SK-N-SH (cell line): ENCODE results near the gene LRIG1. TPM values are rescaled to one million over a fixed set of nuclear protein-coding genes. Genes with fewer than 3 reads are reported as not detected.

Experiments
- CTCF ChIA-PET: fragments of 300-600, 350-600 bp; formaldehyde crosslinking; extraction: SDS; loops from one replicate; lab custom pipeline; 2021; lab: Yijun Ruan, JAX
- POLR2A ChIA-PET: fragments of 350-600 bp; sonication (Branson Sonifier 250); formaldehyde crosslinking; extraction: SDS; loops from one replicate; lab custom pipeline; 2020; ENCODE audit warnings: antibody characterized with exemption, inconsistent platforms; lab: Yijun Ruan, JAX
- DNase-seq: peaks from one replicate; pipeline ENCODE4 v3.0.0; 2012
- H2AFZ ChIP-seq: fragments of 200-600 bp; sonication (generic); 2 replicates; pipeline ENCODE4 v1.8.1; 2016; ENCODE audit warnings: antibody characterized with exemption, mild to moderate bottlenecking, low read depth
- H3F3A ChIP-seq: fragments of 200-600 bp; sonication (generic); replicated peaks from 2 replicates; pipeline ENCODE3; 2016; ENCODE audit warnings: antibody characterized with exemption, mild to moderate bottlenecking; ENCODE audit not compliant: insufficient read depth
- H3K27ac ChIP-seq, 2 experiments: fragments of 200-500 bp in 1 of 2; fragments of 200-600 bp in 1 of 2; sonication (Bioruptor generic) in 1 of 2; sonication (generic), shearing (Covaris generic) in 1 of 2; 2 replicates each; pipeline versions ENCODE4 v1.5.1 to v1.6.1; 2014 to 2016; ENCODE audit warnings: low read depth in 2 of 2, inconsistent platforms in 1 of 2, low read length in 1 of 2, mild to moderate bottlenecking in 1 of 2, mixed read lengths in 1 of 2
- H3K27me3 ChIP-seq: fragments of 200-600 bp; sonication (generic), shearing (Covaris generic); 2 replicates; pipeline ENCODE4 v1.6.1; 2016; ENCODE audit warnings: mixed run types; ENCODE audit not compliant: insufficient read depth
- H3K36me3 ChIP-seq, 2 experiments: fragments of 200-500 bp in 1 of 2; fragments of 200-600 bp in 1 of 2; sonication (Bioruptor generic) in 1 of 2; sonication (generic) in 1 of 2; replicated peaks in 1 of 2; 2 replicates each; pipeline versions ENCODE3 to v1.5.1; 2014 to 2016; ENCODE audit warnings: low read length in 1 of 2, mild to moderate bottlenecking in 1 of 2; ENCODE audit not compliant: insufficient read depth in 2 of 2, control insufficient read depth in 1 of 2
- H3K4me1 ChIP-seq, 2 experiments: fragments of 200-500 bp in 1 of 2; fragments of 200-600 bp in 1 of 2; sonication (Bioruptor generic) in 1 of 2; sonication (generic), shearing (Covaris generic) in 1 of 2; 2 replicates each; pipeline versions ENCODE4 v1.5.1 to v1.6.1; 2014 to 2016; ENCODE audit warnings: low read depth in 1 of 2, low read length in 1 of 2, mixed run types in 1 of 2; ENCODE audit not compliant: insufficient read depth in 2 of 2, control insufficient read depth in 1 of 2
- H3K4me2 ChIP-seq: fragments of 200-600 bp; sonication (generic), shearing (Covaris generic); 2 replicates; pipeline ENCODE4 v1.6.1; 2017; ENCODE audit warnings: mixed run types
- H3K4me3 ChIP-seq, 2 experiments: fragments of 200-500 bp in 1 of 2; fragments of 200-600 bp in 1 of 2; sonication (Bioruptor generic) in 1 of 2; sonication (generic), shearing (Covaris generic) in 1 of 2; 2 replicates each; pipeline versions ENCODE4 v1.5.1 to v1.8.1; 2014 to 2016; ENCODE audit warnings: low read depth in 2 of 2, inconsistent platforms in 1 of 2, low read length in 1 of 2, mild to moderate bottlenecking in 1 of 2, mixed read lengths in 1 of 2, moderate library complexity in 1 of 2
- H3K79me2 ChIP-seq: fragments of 200-600 bp; sonication (generic); 2 replicates; pipeline ENCODE4 v1.8.1; 2017; ENCODE audit warnings: mild to moderate bottlenecking; ENCODE audit not compliant: insufficient read depth
- H3K9ac ChIP-seq: fragments of 200-600 bp; sonication (generic); 2 replicates; pipeline ENCODE4 v1.6.1; 2017; ENCODE audit warnings: mixed run types
- H3K9me2 ChIP-seq: fragments of 200-600 bp; sonication (generic); 2 replicates; pipeline ENCODE4 v1.6.1; 2017; ENCODE audit warnings: mixed run types
- H3K9me3 ChIP-seq: fragments of 200-600 bp; sonication (generic); 2 replicates; pipeline ENCODE4 v1.6.1; 2017; ENCODE audit warnings: mixed run types, mild to moderate bottlenecking, moderate library complexity
- H4K20me1 ChIP-seq: fragments of 200-600 bp; sonication (generic); 2 replicates; pipeline ENCODE4 v1.6.1; 2017; ENCODE audit warnings: mild to moderate bottlenecking, mixed run types; ENCODE audit not compliant: insufficient read depth
- FOXJ3 ChIP-seq: sonication (generic); formaldehyde crosslinking; IDR thresholded peaks from 2 replicates; pipeline ENCODE4 v1.5.1; 2020; ENCODE audit warnings: mild to moderate bottlenecking, missing genetic modification reagents
- GABPA ChIP-seq: IDR thresholded peaks from 2 replicates; pipeline ENCODE4 v1.4.0; 2012; ENCODE audit warnings: low read depth, mild to moderate bottlenecking
- NRF1 ChIP-seq: IDR thresholded peaks from 2 replicates; pipeline ENCODE4 v1.6.1; 2012; ENCODE audit warnings: low read depth, mild to moderate bottlenecking, low read length
- POLR2AphosphoS5 ChIP-seq: IDR thresholded peaks from 2 replicates; pipeline ENCODE4 v1.6.1; 2012; ENCODE audit warnings: low read depth, low read length
- RAD21 ChIP-seq: IDR thresholded peaks from 2 replicates; pipeline ENCODE4 v1.6.1; 2012; ENCODE audit warnings: mild to moderate bottlenecking, low read length
- RCOR1 ChIP-seq: fragments of 150-350 bp; IDR thresholded peaks from 2 replicates; pipeline ENCODE4 v1.6.1; 2017; ENCODE audit warnings: antibody characterized with exemption, low read length
- SMC3 ChIP-seq: IDR thresholded peaks from 2 replicates; pipeline ENCODE4 v1.6.1; 2012; ENCODE audit warnings: low read depth, low read length, improper control_type of control experiment
- USF2 ChIP-seq: fragments of 150-350 bp; IDR thresholded peaks from 2 replicates; pipeline ENCODE4 v1.6.1; 2017; ENCODE audit warnings: antibody characterized with exemption, low read length, low read depth, borderline replicate concordance
- WGBS: methylation state at CpG from one replicate; pipeline ENCODE4 v1.1.6; 2017; ENCODE audit warnings: low lambda C conversion rate; 5-methylcytosine and 5-hydroxymethylcytosine counted together
- polyA plus RNA-seq, 3 experiments: library from polyadenylated mRNA; depleted of rRNA; stranded (reverse); fragments of >200 nt; gene quantifications; 2 replicates each; pipeline ENCODE4 v1.2.3, GENCODE V29; 2012
- TF ChIP-seq, protein P1 (sequence below): IDR thresholded peaks from 2 replicates; pipeline ENCODE4; 2012
- TF ChIP-seq, protein P2 (sequence below): IDR thresholded peaks from 2 replicates; pipeline ENCODE4 v1.4.0; 2012; ENCODE audit warnings: low read depth, borderline replicate concordance

Gene LRIG1
- polyA plus RNA-seq, 1 of the 3 experiments (the other 2 are of a cell fraction), result 1.7 TPM

- Histone ChIP-seq H3K27me3 (no peaks in the 10 kb centered on the region), H3K36me3 (no peaks in the 10 kb centered on the region), H4K20me1 (no peaks in the 10 kb centered on the region), H3K4me1 (no peaks in the 10 kb centered on the region), H3K9me2 (no peaks in the 10 kb centered on the region), H3K4me2 (no peak overlapping the region), H2AFZ (no peak overlapping the region), H3K4me3 (no peak overlapping the region)
- POLR2A ChIA-PET, result interaction anchor here (0.6 kb wide), 1 partner anchor 16 kb away, joined by 4 read pairs; no protein-coding TSS in a partner anchor
- DNase-seq, result no peak
- TF ChIP-seq NRF1 (no peak), USF2 (no peak)
- TF ChIP-seq, all 33 proteins: peak for 0
- CTCF ChIA-PET, result no interaction called here
- Histone ChIP-seq H3F3A (no peaks in the 10 kb centered on the region), H3K9ac (no peak overlapping the region), H3K9me3 (no peaks in the 10 kb centered on the region), H3K27ac (no peak overlapping the region), H3K79me2 (no peaks in the 10 kb centered on the region)
- 59% methylated on average over 2 of the region's 2 CpGs for WGBS
Observed at GRCh38 chr3:66542153-66542552, 41.3 kb upstream of the LRIG1 start.

GRCh38 chr3:66539466-66539989, 38.7 kb upstream of the LRIG1 start:
- CTCF ChIA-PET, result interaction anchor here (0.6 kb wide), 2 partner anchors 79 to 152 kb away, joined by 3 to 4 read pairs; no protein-coding TSS in a partner anchor
- Histone ChIP-seq H3K4me1 (no peaks in the 10 kb centered on the region), H3K4me2 (no peak overlapping the region), H3K9me2 (no peaks in the 10 kb centered on the region), H3K79me2 (no peaks in the 10 kb centered on the region), H2AFZ (no peak overlapping the region), H4K20me1 (no peaks in the 10 kb centered on the region), H3K27ac (no peak overlapping the region), H3K27me3 (no peaks in the 10 kb centered on the region), H3K4me3 (no peak overlapping the region), H3K9me3 (no peaks in the 10 kb centered on the region), H3F3A (no peaks in the 10 kb centered on the region), H3K9ac (no peak overlapping the region), H3K36me3 (no peaks in the 10 kb centered on the region)
- no peak for DNase-seq
- 60% methylated on average over 3 of the region's 3 CpGs for WGBS
- TF ChIP-seq, protein P1, sequence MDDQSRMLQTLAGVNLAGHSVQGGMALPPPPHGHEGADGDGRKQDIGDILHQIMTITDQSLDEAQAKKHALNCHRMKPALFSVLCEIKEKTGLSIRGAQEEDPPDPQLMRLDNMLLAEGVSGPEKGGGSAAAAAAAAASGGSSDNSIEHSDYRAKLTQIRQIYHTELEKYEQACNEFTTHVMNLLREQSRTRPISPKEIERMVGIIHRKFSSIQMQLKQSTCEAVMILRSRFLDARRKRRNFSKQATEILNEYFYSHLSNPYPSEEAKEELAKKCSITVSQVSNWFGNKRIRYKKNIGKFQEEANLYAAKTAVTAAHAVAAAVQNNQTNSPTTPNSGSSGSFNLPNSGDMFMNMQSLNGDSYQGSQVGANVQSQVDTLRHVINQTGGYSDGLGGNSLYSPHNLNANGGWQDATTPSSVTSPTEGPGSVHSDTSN, result no peak
- TF ChIP-seq RCOR1 (no peak), FOXJ3 (no peak), SMC3 (no peak), RAD21 (no peak)
- POLR2A ChIA-PET, result no interaction called here

- Histone ChIP-seq H3K9ac (no peak overlapping the region), H3K4me1 (no peaks in the 10 kb centered on the region), H3K9me3 (no peaks in the 10 kb centered on the region), H3K27me3 (no peaks in the 10 kb centered on the region), H3F3A (no peaks in the 10 kb centered on the region), H3K79me2 (no peaks in the 10 kb centered on the region), H3K27ac (no peak overlapping the region), H3K4me3 (no peak overlapping the region), H3K36me3 (no peaks in the 10 kb centered on the region), H3K9me2 (no peaks in the 10 kb centered on the region), H4K20me1 (no peaks in the 10 kb centered on the region), H3K4me2 (no peak overlapping the region), H2AFZ (no peak overlapping the region; the same call in 1 of the 2 replicates)
- DNase-seq, result no peak
- no peak for TF ChIP-seq RCOR1
- no peak for TF ChIP-seq RAD21
- no peak for TF ChIP-seq POLR2AphosphoS5
- TF ChIP-seq, protein P2, sequence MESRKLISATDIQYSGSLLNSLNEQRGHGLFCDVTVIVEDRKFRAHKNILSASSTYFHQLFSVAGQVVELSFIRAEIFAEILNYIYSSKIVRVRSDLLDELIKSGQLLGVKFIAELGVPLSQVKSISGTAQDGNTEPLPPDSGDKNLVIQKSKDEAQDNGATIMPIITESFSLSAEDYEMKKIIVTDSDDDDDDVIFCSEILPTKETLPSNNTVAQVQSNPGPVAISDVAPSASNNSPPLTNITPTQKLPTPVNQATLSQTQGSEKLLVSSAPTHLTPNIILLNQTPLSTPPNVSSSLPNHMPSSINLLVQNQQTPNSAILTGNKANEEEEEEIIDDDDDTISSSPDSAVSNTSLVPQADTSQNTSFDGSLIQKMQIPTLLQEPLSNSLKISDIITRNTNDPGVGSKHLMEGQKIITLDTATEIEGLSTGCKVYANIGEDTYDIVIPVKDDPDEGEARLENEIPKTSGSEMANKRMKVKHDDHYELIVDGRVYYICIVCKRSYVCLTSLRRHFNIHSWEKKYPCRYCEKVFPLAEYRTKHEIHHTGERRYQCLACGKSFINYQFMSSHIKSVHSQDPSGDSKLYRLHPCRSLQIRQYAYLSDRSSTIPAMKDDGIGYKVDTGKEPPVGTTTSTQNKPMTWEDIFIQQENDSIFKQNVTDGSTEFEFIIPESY, result no peak
- no peak for TF ChIP-seq GABPA
- ChIA-PET CTCF (no interaction called here), POLR2A (no interaction called here)
Observed at GRCh38 chr3:66538390-66538789, 37.6 kb upstream of the LRIG1 start.
